ENCODE measurements around the gene ROCK2. TPM values are rescaled to one million over a fixed set of nuclear protein-coding genes. Genes with fewer than 3 reads are reported as not detected.

ROCK2 gene
- total and polyA plus RNA-seq, 2 of the 13 experiments (the other 11 are each of a cell fraction or from before 2014, with no cell fraction given): 38.1 to 119 TPM

DNA sequence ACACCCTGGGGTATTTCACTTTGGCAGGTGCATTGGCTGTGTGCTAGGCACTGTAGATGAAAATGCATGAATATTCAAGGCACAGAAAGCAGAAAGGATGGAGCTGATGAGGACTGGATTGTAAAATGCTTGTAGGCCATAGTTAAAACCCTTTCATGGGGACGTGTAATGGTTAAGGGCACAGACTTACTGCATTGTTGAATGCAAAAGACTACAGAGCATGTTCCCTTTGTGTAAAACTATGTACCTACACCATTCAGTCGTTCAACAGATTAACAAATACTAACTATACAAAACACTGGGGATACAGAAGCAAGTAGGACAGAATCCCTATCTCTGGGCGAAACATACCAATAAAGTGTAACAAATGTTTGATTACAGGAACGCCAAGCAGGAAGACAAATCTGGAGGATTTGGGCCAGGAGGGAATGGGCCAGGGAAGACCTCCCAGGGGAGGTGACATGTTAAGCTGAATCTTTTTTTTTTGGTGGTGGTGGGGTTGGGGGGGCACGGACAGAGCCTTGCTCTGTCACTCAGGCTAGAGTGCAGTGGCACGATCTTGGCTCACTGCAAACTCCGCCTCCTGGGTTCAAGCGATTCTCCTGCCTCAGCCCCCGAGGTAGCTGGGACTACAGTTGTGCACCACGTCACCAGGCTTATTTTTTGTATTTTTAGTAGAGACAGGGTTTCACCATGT is 19.6 kb upstream of the ROCK2 start (continued):
- TF ChIP-seq SOX6 (IDR thresholded peaks at IDR 0.05): no peak
- no peak for TF ChIP-seq SOX6 (CRISPR knock-in tag; IDR thresholded peaks at IDR 0.05)
- TF ChIP-seq TBP (CRISPR knock-in tag; IDR thresholded peaks at IDR 0.05): no peak
- no peak for TF ChIP-seq NRL (CRISPR knock-in tag; IDR thresholded peaks at IDR 0.05; ENCODE audit: borderline replicate concordance)
- TF ChIP-seq, protein P1, sequence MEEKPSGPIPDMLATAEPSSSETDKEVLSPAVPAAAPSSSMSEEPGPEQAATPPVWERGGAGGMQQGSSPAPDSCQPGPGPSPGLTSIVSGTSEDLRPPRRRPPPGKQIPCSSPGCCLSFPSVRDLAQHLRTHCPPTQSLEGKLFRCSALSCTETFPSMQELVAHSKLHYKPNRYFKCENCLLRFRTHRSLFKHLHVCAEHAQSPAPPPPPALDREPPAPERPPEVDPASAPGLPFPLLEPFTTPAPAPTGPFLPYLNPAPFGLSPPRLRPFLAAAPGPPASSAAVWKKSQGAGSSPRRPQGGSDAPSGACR (CRISPR knock-in tag; IDR thresholded peaks at IDR 0.05): peak; percentile 22; the same call in 1 of the 2 replicates
- TF ChIP-seq, protein P2, sequence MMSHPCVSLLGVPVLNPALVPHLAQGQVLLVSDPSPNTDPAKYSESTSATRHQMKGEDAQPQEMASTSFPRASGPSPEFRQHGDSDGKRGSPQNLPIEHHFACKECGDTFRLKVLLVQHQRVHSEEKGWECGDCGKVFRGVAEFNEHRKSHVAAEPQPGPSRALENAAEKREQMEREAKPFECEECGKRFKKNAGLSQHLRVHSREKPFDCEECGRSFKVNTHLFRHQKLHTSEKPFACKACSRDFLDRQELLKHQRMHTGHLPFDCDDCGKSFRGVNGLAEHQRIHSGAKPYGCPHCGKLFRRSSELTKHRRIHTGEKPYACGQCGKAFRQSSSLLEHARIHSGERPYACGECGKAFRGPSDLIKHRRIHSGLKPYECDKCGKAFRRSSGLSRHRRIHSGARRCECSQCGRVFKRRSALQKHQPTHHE (CRISPR knock-in tag; IDR thresholded peaks at IDR 0.05; ENCODE audit: borderline replicate concordance): 0 out of 2 replicates have a peak, but pooled peaks have one; percentile 10
- TF ChIP-seq HNRNPK (IDR thresholded peaks at IDR 0.05; ENCODE audit: low read depth, low read length, poor library complexity, severe bottlenecking): no peak
- no peak for TF ChIP-seq ZFP36L1 (CRISPR knock-in tag; IDR thresholded peaks at IDR 0.05)
- no peak for TF ChIP-seq RFXAP (CRISPR knock-in tag; IDR thresholded peaks at IDR 0.05; ENCODE audit: borderline replicate concordance)
- no peak for TF ChIP-seq ZSCAN29 (CRISPR knock-in tag; conservative IDR thresholded peaks at IDR 0.05)
- no peak for TF ChIP-seq SMARCC2 (IDR thresholded peaks at IDR 0.05)
- peak; percentile 74; the same call in 1 of the 2 replicates for TF ChIP-seq BRD4 (CRISPR knock-in tag; IDR thresholded peaks at IDR 0.05)
- TF ChIP-seq, protein P3, sequence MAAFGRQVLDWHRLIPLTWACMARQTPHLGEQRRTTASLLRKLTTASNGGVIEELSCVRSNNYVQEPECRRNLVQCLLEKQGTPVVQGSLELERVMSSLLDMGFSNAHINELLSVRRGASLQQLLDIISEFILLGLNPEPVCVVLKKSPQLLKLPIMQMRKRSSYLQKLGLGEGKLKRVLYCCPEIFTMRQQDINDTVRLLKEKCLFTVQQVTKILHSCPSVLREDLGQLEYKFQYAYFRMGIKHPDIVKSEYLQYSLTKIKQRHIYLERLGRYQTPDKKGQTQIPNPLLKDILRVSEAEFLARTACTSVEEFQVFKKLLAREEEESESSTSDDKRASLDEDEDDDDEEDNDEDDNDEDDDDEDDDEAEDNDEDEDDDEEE (CRISPR knock-in tag; IDR thresholded peaks at IDR 0.05): no peak
- no peak; the same call in 1 of the 2 replicates for TF ChIP-seq ZNF563 (CRISPR knock-in tag; IDR thresholded peaks at IDR 0.05)
- no peak for TF ChIP-seq POLR2AphosphoS2 (IDR thresholded peaks at IDR 0.05; ENCODE audit: low read depth, low read length)
- TF ChIP-seq, protein P4, sequence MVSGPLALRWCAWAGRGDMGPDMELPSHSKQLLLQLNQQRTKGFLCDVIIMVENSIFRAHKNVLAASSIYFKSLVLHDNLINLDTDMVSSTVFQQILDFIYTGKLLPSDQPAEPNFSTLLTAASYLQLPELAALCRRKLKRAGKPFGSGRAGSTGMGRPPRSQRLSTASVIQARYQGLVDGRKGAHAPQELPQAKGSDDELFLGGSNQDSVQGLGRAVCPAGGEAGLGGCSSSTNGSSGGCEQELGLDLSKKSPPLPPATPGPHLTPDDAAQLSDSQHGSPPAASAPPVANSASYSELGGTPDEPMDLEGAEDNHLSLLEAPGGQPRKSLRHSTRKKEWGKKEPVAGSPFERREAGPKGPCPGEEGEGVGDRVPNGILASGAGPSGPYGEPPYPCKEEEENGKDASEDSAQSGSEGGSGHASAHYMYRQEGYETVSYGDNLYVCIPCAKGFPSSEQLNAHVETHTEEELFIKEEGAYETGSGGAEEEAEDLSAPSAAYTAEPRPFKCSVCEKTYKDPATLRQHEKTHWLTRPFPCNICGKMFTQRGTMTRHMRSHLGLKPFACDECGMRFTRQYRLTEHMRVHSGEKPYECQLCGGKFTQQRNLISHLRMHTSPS (CRISPR knock-in tag; IDR thresholded peaks at IDR 0.05; ENCODE audit: low read depth): no peak
- no peak for TF ChIP-seq RFX5 (IDR thresholded peaks at IDR 0.05; ENCODE audit: low read depth, low read length)
- TF ChIP-seq, protein P5, sequence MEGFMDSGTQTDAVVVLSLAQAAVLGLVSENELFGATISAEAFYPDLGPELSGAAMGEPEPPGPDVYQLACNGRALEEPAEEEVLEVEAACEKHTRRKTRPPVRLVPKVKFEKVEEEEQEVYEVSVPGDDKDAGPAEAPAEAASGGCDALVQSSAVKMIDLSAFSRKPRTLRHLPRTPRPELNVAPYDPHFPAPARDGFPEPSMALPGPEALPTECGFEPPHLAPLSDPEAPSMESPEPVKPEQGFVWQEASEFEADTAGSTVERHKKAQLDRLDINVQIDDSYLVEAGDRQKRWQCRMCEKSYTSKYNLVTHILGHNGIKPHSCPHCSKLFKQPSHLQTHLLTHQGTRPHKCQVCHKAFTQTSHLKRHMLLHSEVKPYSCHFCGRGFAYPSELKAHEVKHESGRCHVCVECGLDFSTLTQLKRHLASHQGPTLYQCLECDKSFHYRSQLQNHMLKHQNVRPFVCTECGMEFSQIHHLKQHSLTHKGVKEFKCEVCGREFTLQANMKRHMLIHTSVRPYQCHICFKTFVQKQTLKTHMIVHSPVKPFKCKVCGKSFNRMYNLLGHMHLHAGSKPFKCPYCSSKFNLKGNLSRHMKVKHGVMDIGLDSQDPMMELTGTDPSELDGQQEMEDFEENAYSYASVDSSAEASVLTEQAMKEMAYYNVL (CRISPR knock-in tag; IDR thresholded peaks at IDR 0.05; ENCODE audit: borderline replicate concordance): no peak
- TF ChIP-seq AHR (CRISPR knock-in tag; IDR thresholded peaks at IDR 0.05): no peak
- TF ChIP-seq KDM4B (CRISPR knock-in tag; IDR thresholded peaks at IDR 0.05): no peak

Data from HepG2 (cell line).